HepG2 (cell line): ENCODE data around the gene MAT2A. TPM values are rescaled to one million over a fixed set of nuclear protein-coding genes. Genes with fewer than 3 reads are reported as not detected.
A peak's percentile ranks its signal among the peaks of the same experiment; 100 is the strongest.

Experiments used
- ATAC-seq: fragments of 200-7000 bp; cut with Tn5 transposase; 3 replicates; pipeline ENCODE4 v1.9.1; 2020; ENCODE audit warnings: mild to moderate bottlenecking, moderate library complexity
- BruUV-seq: library from RNA; stranded (reverse); fragments of 400-500 nt; replicated peaks from 2 replicates; lab custom pipeline; 2021; lab: Mats Ljungman, UMichigan
- CTCF ChIA-PET: fragments of 300-600 bp; formaldehyde crosslinking; extraction: SDS; loops from one replicate; lab custom pipeline; 2021; ENCODE audit warnings: low total read pairs, inconsistent platforms, low intra/inter-chr PET ratio; lab: Yijun Ruan, JAX
- POLR2A ChIA-PET: fragments of 350-600 bp; sonication (Branson Sonifier 250); formaldehyde crosslinking; loops from one replicate; lab custom pipeline; 2020; ENCODE audit warnings: antibody characterized with exemption, inconsistent platforms; lab: Yijun Ruan, JAX
- DNase-seq: peaks from one replicate; pipeline ENCODE4 v3.0.0-alpha.2; 2015; ENCODE audit warnings: low spot score
- FAIRE-seq: peaks from 3 replicates; lab custom pipeline; 2011; peaks lifted over from hg19 to GRCh38; lab: Jason Lieb, UNC
- H2AFZ ChIP-seq: one replicate; pipeline ENCODE4 v1.6.1; 2011; ENCODE audit warnings: low read length, inconsistent platforms
- H3K27ac ChIP-seq: fragments of 300-600 bp; 3 replicates; pipeline ENCODE4 v1.8.0; 2011; ENCODE audit warnings: mixed run types, mild to moderate bottlenecking, mixed read lengths, low read length, inconsistent platforms; ENCODE audit not compliant: insufficient read depth; ENCODE audit errors: extremely low read length
- H3K27me3 ChIP-seq, 2 experiments: fragments of 200-600 bp in 1 of 2; 2 replicates in 1 of 2; 3 replicates in 1 of 2; pipeline versions ENCODE4 v1.6.0 to v1.8.0; 2011; ENCODE audit warnings: low read length in 2 of 2, mild to moderate bottlenecking in 2 of 2, moderate library complexity in 2 of 2, inconsistent platforms in 1 of 2; ENCODE audit not compliant: insufficient read depth in 2 of 2, control insufficient read depth in 1 of 2
- H3K36me3 ChIP-seq, 2 experiments: fragments of 200-600 bp in 1 of 2; replicated peaks in 1 of 2; 2 replicates in 1 of 2; 3 replicates in 1 of 2; pipeline versions ENCODE4 v1.5.1 to v1.8.0; 2011; ENCODE audit warnings: low read length in 2 of 2, inconsistent platforms in 1 of 2; ENCODE audit not compliant: insufficient read depth in 2 of 2, control insufficient read depth in 1 of 2
- H3K4me1 ChIP-seq: 2 replicates; pipeline ENCODE4 v1.5.1; 2012; ENCODE audit warnings: low read length, inconsistent platforms; ENCODE audit not compliant: insufficient read depth
- H3K4me2 ChIP-seq: 2 replicates; pipeline ENCODE4 v1.6.0; 2011; ENCODE audit warnings: low read depth, low read length, inconsistent platforms
- H3K4me3 ChIP-seq, 3 experiments: fragments of 200-600 bp in 1 of 3; sonication (generic), shearing (Covaris generic) in 1 of 3; replicated peaks in 1 of 3; 2 replicates each; pipeline ENCODE4 v1.5.1; 2011 to 2016; ENCODE audit warnings: low read length in 3 of 3, inconsistent platforms in 2 of 3, low read depth in 2 of 3, mild to moderate bottlenecking in 2 of 3, control low read depth in 1 of 3, mixed read lengths in 1 of 3; ENCODE audit not compliant: insufficient read depth in 1 of 3
- H3K79me2 ChIP-seq: one replicate; pipeline ENCODE4 v1.6.1; 2011; ENCODE audit warnings: low read length, inconsistent platforms; ENCODE audit not compliant: insufficient read depth
- H3K9ac ChIP-seq: 2 replicates; pipeline ENCODE4 v1.6.0; 2011; ENCODE audit warnings: mild to moderate bottlenecking, low read depth, low read length, inconsistent platforms; ENCODE audit not compliant: insufficient read depth
- H3K9me3 ChIP-seq: 2 replicates; pipeline ENCODE4 v1.5.1; 2012; ENCODE audit warnings: mild to moderate bottlenecking, low read length
- H4K20me1 ChIP-seq: 2 replicates; pipeline ENCODE4 v1.6.0; 2011; ENCODE audit warnings: inconsistent platforms, mild to moderate bottlenecking, low read length, moderate library complexity; ENCODE audit not compliant: insufficient read depth
- ELF1 ChIP-seq: sonication (generic); formaldehyde crosslinking; IDR thresholded peaks from 2 replicates; pipeline ENCODE4 v1.4.0; 2020; ENCODE audit warnings: missing genetic modification reagents
- FOSL1 ChIP-seq: sonication (generic); formaldehyde crosslinking; IDR thresholded peaks from 2 replicates; pipeline ENCODE4 v1.9.0; 2021; ENCODE audit warnings: missing genetic modification reagents, borderline replicate concordance
- GABPB1 ChIP-seq: IDR thresholded peaks from 2 replicates; pipeline ENCODE4 v1.6.1; 2016; ENCODE audit warnings: mild to moderate bottlenecking, missing genetic modification reagents, moderate library complexity, missing compliant biosample characterization
- HMGA1 ChIP-seq: sonication (generic); formaldehyde crosslinking; conservative IDR thresholded peaks from 2 replicates; pipeline ENCODE4 v1.4.0; 2020; ENCODE audit warnings: missing genetic modification reagents
- NCOA2 ChIP-seq: sonication (generic); formaldehyde crosslinking; IDR thresholded peaks from 2 replicates; pipeline ENCODE4 v1.8.0; 2022; ENCODE audit warnings: inconsistent platforms
- NCOR1 ChIP-seq: fragments of 200-600 bp; sonication (generic); IDR thresholded peaks from 2 replicates; pipeline ENCODE4 v1.7.0; 2017; ENCODE audit warnings: antibody characterized with exemption, low read length, borderline replicate concordance
- PAF1 ChIP-seq: IDR thresholded peaks from 2 replicates; pipeline ENCODE4 v1.6.1; 2016; ENCODE audit warnings: missing genetic modification reagents, missing compliant biosample characterization
- PHF21A ChIP-seq: sonication (generic); formaldehyde crosslinking; IDR thresholded peaks from 2 replicates; pipeline ENCODE4 v1.5.0; 2020; ENCODE audit warnings: mild to moderate bottlenecking, missing genetic modification reagents
- RXRB ChIP-seq: IDR thresholded peaks from 2 replicates; pipeline ENCODE4 v1.6.1; 2016; ENCODE audit warnings: borderline replicate concordance, missing genetic modification reagents, missing compliant biosample characterization
- SOX13 ChIP-seq, 3 experiments: fragments of 450-650 bp in 1 of 3; sonication (generic) in 1 of 3; formaldehyde crosslinking in 1 of 3; IDR thresholded peaks in 2 of 3; conservative IDR thresholded peaks in 1 of 3; 2 replicates each; pipeline versions ENCODE4 v1.5.0 to v1.6.1; 2016 to 2020; ENCODE audit warnings: antibody characterized with exemption in 1 of 3, mild to moderate bottlenecking in 1 of 3, missing compliant biosample characterization in 1 of 3, missing genetic modification reagents in 1 of 3, moderate library complexity in 1 of 3
- TEAD3 ChIP-seq: optimal IDR thresholded peaks from 2 replicates; pipeline ENCODE3; 2016; ENCODE audit warnings: borderline replicate concordance
- ZFP36L2 ChIP-seq: sonication (generic); formaldehyde crosslinking; IDR thresholded peaks from 2 replicates; pipeline ENCODE4 v1.4.0; 2020; ENCODE audit warnings: missing genetic modification reagents
- ZFX ChIP-seq: sonication (generic); formaldehyde crosslinking; IDR thresholded peaks from 2 replicates; pipeline ENCODE4 v1.4.0; 2020; ENCODE audit warnings: mild to moderate bottlenecking, low read depth, missing genetic modification reagents, moderate library complexity
- ZNF30 ChIP-seq: sonication (generic); formaldehyde crosslinking; IDR thresholded peaks from 2 replicates; pipeline ENCODE4 v1.5.0; 2020; ENCODE audit warnings: mild to moderate bottlenecking, missing genetic modification reagents
- ZNF709 ChIP-seq: sonication (generic); formaldehyde crosslinking; IDR thresholded peaks from 2 replicates; pipeline ENCODE4 v1.5.0; 2020; ENCODE audit warnings: mild to moderate bottlenecking, missing genetic modification reagents
- WGBS: methylation state at CpG from one replicate; pipeline ENCODE4 v1.1.6; 2017; ENCODE audit warnings: low lambda C conversion rate; 5-methylcytosine and 5-hydroxymethylcytosine counted together
- in situ Hi-C: cut with HindIII; loops from 2 replicates; pipeline ENCODE4 v1.10.0; 2017; ENCODE audit warnings: low pct_unique_long_range_greater_than_20kb; ENCODE audit not compliant: extremely low pct_ligation_motif_present
- intact Hi-C: fragments of 100-400 bp; cut with micrococcal nuclease; formaldehyde crosslinking; loops from one replicate; pipeline ENCODE4 v1.10.0; 2022; ENCODE audit not compliant: unreplicated experiment
- polyA plus RNA-seq, 8 experiments: library from polyadenylated mRNA; depleted of rRNA in 3 of 8; stranded (reverse) in 7 of 8; unstranded in 1 of 8; fragments of >200 nt; fragmentation: Illumina TruSeq in 4 of 8; extraction: Trizol in 4 of 8; gene quantifications; 2 replicates each; pipeline versions ENCODE4 v1.2.1 to v1.2.3, GENCODE V29; 2011 to 2016; ENCODE audit warnings: low read depth in 4 of 8, missing spikeins in 1 of 8, mixed read lengths in 1 of 8; ENCODE audit not compliant: insufficient read depth in 1 of 8
- total RNA-seq, 5 experiments: library from RNA; depleted of rRNA; stranded (reverse); fragments of >200 nt; fragmentation: Illumina TruSeq; extraction: Trizol; gene quantifications; 2 replicates each; pipeline ENCODE4 v1.2.3, GENCODE V29; 2016; ENCODE audit warnings: low read depth in 1 of 5
- TF ChIP-seq, protein P1 (sequence below): IDR thresholded peaks from 2 replicates; pipeline ENCODE4 v1.6.1; 2016

Gene MAT2A
- total and polyA plus RNA-seq, 2 of the 13 experiments (the other 11 are each of a cell fraction or from before 2014, with no cell fraction given) = 155 to 331 TPM

DNA sequence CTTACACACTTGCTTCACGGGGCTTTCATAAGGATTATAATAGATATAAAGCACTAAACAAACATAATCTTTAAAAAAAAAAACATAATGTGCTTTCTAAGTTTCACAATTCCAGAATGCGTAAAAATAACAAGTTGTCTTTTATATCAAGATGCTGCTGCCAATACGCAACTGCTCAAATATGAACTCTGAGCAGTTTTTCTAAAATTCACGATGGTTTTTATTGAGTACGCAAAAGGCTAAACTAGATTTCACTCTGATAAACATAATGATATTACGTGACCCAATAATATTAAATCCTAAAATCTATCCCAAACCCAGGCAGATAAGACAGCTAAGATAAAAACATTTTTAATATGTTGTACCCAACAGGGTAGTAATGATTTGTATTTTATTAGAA lies 24.6 kb upstream of the MAT2A start:
- H3K4me2 ChIP-seq = no peak overlapping the region
- no peaks in the 10 kb centered on the region for H3K9me3 ChIP-seq
- FAIRE-seq = no peak
- H3K27me3 ChIP-seq = peaks cover 0 to 3% of the 10 kb centered on the region in 2 experiments; a peak in 2 of 5 replicates
- in situ Hi-C loops (no loop called here), intact Hi-C loops (no loop called here)
- H3K9ac ChIP-seq = no peak overlapping the region
- no peak for ATAC-seq
- no peaks in the 10 kb centered on the region for H4K20me1 ChIP-seq
- H2AFZ ChIP-seq = no peak overlapping the region
- H3K36me3 ChIP-seq = no peaks in the 10 kb centered on the region
- no peak overlapping the region for H3K27ac ChIP-seq
- no peak for DNase-seq
- peaks cover 37% of the 10 kb centered on the region for H3K4me1 ChIP-seq
- H3K4me3 ChIP-seq = no peak overlapping the region
- ChIA-PET CTCF (no interaction called here), POLR2A (no interaction called here)
- TF ChIP-seq NCOA2 (CRISPR knock-in tag) = no peak
- H3K79me2 ChIP-seq = no peaks in the 10 kb centered on the region
- no TSS peak for BruUV-seq
- 59% methylated on average over 6 of the region's 6 CpGs for WGBS

DNA sequence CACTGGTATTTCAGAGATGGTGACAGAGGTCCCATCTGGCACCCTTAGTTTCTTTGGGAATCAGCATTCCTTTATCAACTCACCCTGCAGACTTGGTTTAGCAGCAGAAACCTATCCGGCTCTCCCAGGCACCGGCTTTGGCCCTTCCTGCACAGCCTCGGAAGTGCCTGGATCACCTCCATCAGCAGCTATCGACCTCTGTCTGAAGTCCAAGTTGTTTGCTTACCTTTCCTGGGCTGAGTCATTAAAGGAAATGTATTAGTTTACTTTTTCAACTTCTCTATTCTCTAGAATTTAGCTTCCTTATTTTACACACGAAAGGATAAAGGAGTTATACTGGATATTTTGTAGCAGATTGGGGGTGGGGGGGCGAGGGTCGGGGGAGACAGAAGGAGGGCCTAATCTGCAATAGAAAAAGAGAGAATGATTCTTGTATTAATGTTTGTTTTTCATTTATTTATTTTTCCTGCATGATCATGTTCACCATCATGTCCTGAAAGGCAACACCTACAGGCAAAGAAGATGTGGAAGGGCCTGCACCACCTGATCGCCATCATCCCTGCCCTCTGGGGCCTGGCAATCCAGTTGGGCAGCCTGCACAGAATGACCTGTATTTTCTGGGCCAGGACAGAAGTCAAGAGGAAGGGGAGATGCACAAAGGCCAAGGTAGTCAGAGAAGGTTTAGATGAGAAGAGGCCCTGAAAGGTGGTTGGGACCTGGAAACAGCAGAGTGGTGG lies 22.1 kb upstream of the MAT2A start:
- intact Hi-C loops = no loop called here
- no peak overlapping the region for H2AFZ ChIP-seq
- peaks cover 0 to 3% of the 10 kb centered on the region in 2 experiments; a peak in 2 of 5 replicates for H3K27me3 ChIP-seq
- FAIRE-seq (no peak), DNase-seq (peak; percentile 63), ATAC-seq (peak; percentile 89)
- H3K79me2 ChIP-seq = no peaks in the 10 kb centered on the region
- no peaks in the 10 kb centered on the region for H3K36me3 ChIP-seq
- no TSS peak for BruUV-seq
- CTCF ChIA-PET = no interaction called here
- peak overlapping the region; percentile 46 for H3K4me2 ChIP-seq
- no peak overlapping the region for H3K4me3 ChIP-seq
- peaks cover 37% of the 10 kb centered on the region for H3K4me1 ChIP-seq
- H3K27ac ChIP-seq = no peak overlapping the region
- H3K9me3 ChIP-seq = no peaks in the 10 kb centered on the region
- WGBS = 4% methylated on average over 8 of the region's 8 CpGs
- POLR2A ChIA-PET = interaction anchor here (1.0 to 5.8 kb wide), 7 partner anchors 21 to 95 kb away, joined by 3 to 55 read pairs (median 3); partner anchors contain the start of gene MAT2A
- H3K9ac ChIP-seq = no peak overlapping the region
- no peaks in the 10 kb centered on the region for H4K20me1 ChIP-seq
- in situ Hi-C loops = no loop called here
- peak; percentile 62; the same call in 1 of the 2 replicates for TF ChIP-seq RXRB (CRISPR knock-in tag)
- TF ChIP-seq, protein P1, sequence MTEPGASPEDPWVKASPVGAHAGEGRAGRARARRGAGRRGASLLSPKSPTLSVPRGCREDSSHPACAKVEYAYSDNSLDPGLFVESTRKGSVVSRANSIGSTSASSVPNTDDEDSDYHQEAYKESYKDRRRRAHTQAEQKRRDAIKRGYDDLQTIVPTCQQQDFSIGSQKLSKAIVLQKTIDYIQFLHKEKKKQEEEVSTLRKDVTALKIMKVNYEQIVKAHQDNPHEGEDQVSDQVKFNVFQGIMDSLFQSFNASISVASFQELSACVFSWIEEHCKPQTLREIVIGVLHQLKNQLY = 0 out of 2 replicates have a peak, but pooled peaks have one; percentile 27
- TF ChIP-seq GABPB1 (CRISPR knock-in tag) = 0 out of 2 replicates have a peak, but pooled peaks have one; percentile 24
- TF ChIP-seq NCOR1 = peak; percentile 44; the same call in 1 of the 2 replicates
- no peak for TF ChIP-seq ELF1 (CRISPR knock-in tag)
- peak; percentile 52; the same call in 1 of the 2 replicates for TF ChIP-seq FOSL1
- no peak for TF ChIP-seq ZFP36L2 (CRISPR knock-in tag)
- TF ChIP-seq ZFX (CRISPR knock-in tag) = no peak; the same call in 1 of the 2 replicates
- TF ChIP-seq SOX13 (IDR thresholded peaks at IDR 0.05) = no peak
- peak in 1 of 2 experiments; percentile 52; a peak in 1 of 4 replicates for TF ChIP-seq SOX13 (CRISPR knock-in tag; conservative IDR thresholded peaks at IDR 0.05 in 1 of 2, IDR thresholded peaks at IDR 0.05 in 1 of 2)
- no peak for TF ChIP-seq PAF1 (CRISPR knock-in tag)
- TF ChIP-seq HMGA1 = no peak
- TF ChIP-seq ZNF709 (CRISPR knock-in tag) = no peak
- no peak for TF ChIP-seq ZNF30 (CRISPR knock-in tag)
- TF ChIP-seq PHF21A = peak; percentile 19; the same call in 1 of the 2 replicates
- peak; percentile 59 for TF ChIP-seq TEAD3
